Gastroesophageal sphincter (tissue), 3 donors: Measurements from ENCODE around the gene CFAP97.

Experiments
- CTCF ChIP-seq, 4 experiments: fragments of 200-600 bp in 2 of 4; fragments of 450-650 bp in 2 of 4; sonication (generic) in 1 of 4; IDR thresholded peaks; one replicate each; pipeline ENCODE4 v1.5.1; 2017 to 2019; ENCODE audit warnings: antibody characterized with exemption in 4 of 4, mild to moderate bottlenecking in 2 of 4, moderate library complexity in 2 of 4
- EP300 ChIP-seq: sonication (generic); formaldehyde crosslinking; IDR thresholded peaks from one replicate; pipeline ENCODE4 v1.6.1; 2017; ENCODE audit warnings: antibody characterized with exemption, mild to moderate bottlenecking
- POLR2A ChIP-seq, 2 donors: fragments of 450-650 bp; IDR thresholded peaks; one replicate each; pipeline ENCODE4 v1.6.1; 2017; ENCODE audit warnings: antibody characterized with exemption in 2 of 2, mild to moderate bottlenecking in 2 of 2, moderate library complexity in 1 of 2
- POLR2AphosphoS5 ChIP-seq: sonication (generic); formaldehyde crosslinking; IDR thresholded peaks from one replicate; pipeline ENCODE4 v1.6.1; 2017; ENCODE audit warnings: antibody characterized with exemption

GRCh38 chr4:185139736-185140135, 64.1 kb downstream of the CFAP97 start:
- no peak for TF ChIP-seq EP300
- TF ChIP-seq CTCF (IDR thresholded peaks at IDR 0.05): no peak
- no peak for TF ChIP-seq POLR2A (IDR thresholded peaks at IDR 0.05)
- no peak for TF ChIP-seq POLR2AphosphoS5
